K562 (cell line): ENCODE results near the gene PLPP7. TPM values are rescaled to one million over a fixed set of nuclear protein-coding genes. Genes with fewer than 3 reads are reported as not detected.

Source experiments
- ATAC-seq: fragments of 200-7000 bp; cut with Tn5 transposase; 3 replicates; pipeline ENCODE4 v1.9.1; 2020; ENCODE audit warnings: moderate library complexity
- BruUV-seq: library from RNA; stranded (reverse); fragments of 400-500 nt; replicated peaks from 2 replicates; lab custom pipeline; 2021; lab: Mats Ljungman, UMichigan
- CTCF ChIA-PET: fragments of 300-600 bp; formaldehyde crosslinking; extraction: SDS; loops from one replicate; lab custom pipeline; 2021; ENCODE audit warnings: low intra/inter-chr PET ratio; lab: Yijun Ruan, JAX
- POLR2A ChIA-PET: fragments of 300-600, 350-650 bp; sonication (Branson Sonifier 250); formaldehyde crosslinking; extraction: SDS; loops from one replicate; lab custom pipeline; 2021; ENCODE audit warnings: antibody characterized with exemption, inconsistent platforms; lab: Yijun Ruan, JAX
- DNase-seq, 4 experiments: peaks; one replicate each; pipeline versions ENCODE4 v3.0.0 to v3.0.0-alpha.2; 2011 to 2018; ENCODE audit warnings: low spot score in 3 of 4, mixed read lengths in 3 of 4; ENCODE audit errors: extremely low read depth in 1 of 4
- FAIRE-seq: peaks from 2 replicates; lab custom pipeline; 2011; peaks lifted over from hg19 to GRCh38; lab: Jason Lieb, UNC
- H2AFZ ChIP-seq: 2 replicates; pipeline ENCODE4 v1.6.0; 2011; ENCODE audit warnings: low read depth, low read length, control low read depth, inconsistent platforms
- H3K27ac ChIP-seq: fragments of 200-600 bp; 3 replicates; pipeline ENCODE4 v1.8.0; 2011; ENCODE audit warnings: low read depth, mild to moderate bottlenecking, control low read depth, inconsistent platforms, low read length, moderate library complexity, mixed read lengths; ENCODE audit errors: extremely low read depth
- H3K27me3 ChIP-seq, 2 experiments: fragments of 300-600 bp in 1 of 2; 2 replicates in 1 of 2; 3 replicates in 1 of 2; pipeline versions ENCODE4 v1.6.0 to v1.8.0; 2011; ENCODE audit warnings: inconsistent platforms in 2 of 2, low read length in 2 of 2, mild to moderate bottlenecking in 1 of 2, mixed read lengths in 1 of 2, moderate library complexity in 1 of 2; ENCODE audit not compliant: control insufficient read depth in 2 of 2, insufficient read depth in 2 of 2
- H3K36me3 ChIP-seq: fragments of 300-600 bp; 3 replicates; pipeline ENCODE4 v1.8.0; 2011; ENCODE audit warnings: mild to moderate bottlenecking, low read length, inconsistent platforms; ENCODE audit not compliant: control insufficient read depth, insufficient read depth
- H3K4me1 ChIP-seq, 2 experiments: fragments of 200-600 bp in 1 of 2; replicated peaks in 1 of 2; 2 replicates in 1 of 2; 3 replicates in 1 of 2; pipeline versions ENCODE4 v1.5.1 to v1.8.0; 2011; ENCODE audit warnings: inconsistent platforms in 2 of 2, low read length in 2 of 2, mild to moderate bottlenecking in 1 of 2, mixed read lengths in 1 of 2, moderate library complexity in 1 of 2; ENCODE audit not compliant: control insufficient read depth in 2 of 2, insufficient read depth in 2 of 2
- H3K4me2 ChIP-seq: 2 replicates; pipeline ENCODE4 v1.6.1; 2011; ENCODE audit warnings: low read length, control low read depth, inconsistent platforms, mixed read lengths; ENCODE audit not compliant: insufficient read depth
- H3K4me3 ChIP-seq: fragments of 200-600 bp; sonication (generic), shearing (Covaris generic); 2 replicates; pipeline ENCODE4 v1.5.1; 2016; ENCODE audit warnings: control low read depth, inconsistent platforms
- H3K79me2 ChIP-seq: fragments of 200-600 bp; 3 replicates; pipeline ENCODE4 v1.8.0; 2011; ENCODE audit warnings: low read length, inconsistent platforms; ENCODE audit not compliant: control insufficient read depth, insufficient read depth
- H3K9ac ChIP-seq, 2 experiments: 2 replicates each; pipeline versions ENCODE4 v1.6.0 to v1.6.1; 2011; ENCODE audit warnings: low read depth in 2 of 2, low read length in 2 of 2, control low read depth in 1 of 2, inconsistent platforms in 1 of 2, mild to moderate bottlenecking in 1 of 2, mixed read lengths in 1 of 2; ENCODE audit not compliant: insufficient read depth in 1 of 2
- H3K9me1 ChIP-seq: one replicate; pipeline ENCODE4 v1.6.0; 2011; ENCODE audit warnings: inconsistent platforms, mild to moderate bottlenecking, low read length, moderate library complexity; ENCODE audit not compliant: control insufficient read depth, insufficient read depth
- H3K9me3 ChIP-seq: replicated peaks from 2 replicates; pipeline ENCODE4 v1.5.1; 2011; ENCODE audit warnings: low read depth, low read length, inconsistent platforms; ENCODE audit not compliant: control insufficient read depth, insufficient read depth
- H4K20me1 ChIP-seq: replicated peaks from 2 replicates; pipeline ENCODE4 v1.6.1; 2011; ENCODE audit warnings: low read length, inconsistent platforms, mixed read lengths; ENCODE audit not compliant: control insufficient read depth, insufficient read depth
- BACH1 ChIP-seq: fragments of 200-800 bp; sonication (Bioruptor generic); IDR thresholded peaks from 2 replicates; pipeline ENCODE4 v1.6.1; 2016; ENCODE audit warnings: missing genetic modification characterization, missing compliant biosample characterization
- BHLHE40 ChIP-seq: IDR thresholded peaks from 2 replicates; pipeline ENCODE4 v1.6.1; 2011; ENCODE audit warnings: low read length, improper control_type of control experiment
- GTF2F1 ChIP-seq: IDR thresholded peaks from 2 replicates; pipeline ENCODE4 v1.6.1; 2011; ENCODE audit warnings: low read depth, low read length, improper control_type of control experiment
- HCFC1 ChIP-seq: IDR thresholded peaks from 2 replicates; pipeline ENCODE4 v1.6.1; 2012; ENCODE audit warnings: low read depth, low read length, improper control_type of control experiment
- HDAC8 ChIP-seq: fragments of 450-650 bp; IDR thresholded peaks from 2 replicates; pipeline ENCODE4 v1.6.1; 2016; ENCODE audit warnings: mild to moderate bottlenecking, missing genetic modification characterization, moderate library complexity, missing compliant biosample characterization
- HMGXB4 ChIP-seq: sonication (generic); formaldehyde crosslinking; IDR thresholded peaks from 2 replicates; pipeline ENCODE4 v1.8.1; 2023; ENCODE audit warnings: mild to moderate bottlenecking, missing genetic modification reagents
- HOXB6 ChIP-seq: fragments of 250-450 bp; sonication (Bioruptor Pico); IDR thresholded peaks from 2 replicates; pipeline ENCODE4 v1.5.1; 2022; ENCODE audit warnings: mild to moderate bottlenecking, borderline replicate concordance
- LARP7 ChIP-seq: fragments of 450-650 bp; IDR thresholded peaks from 2 replicates; pipeline ENCODE4 v1.6.1; 2016
- MAFK ChIP-seq: IDR thresholded peaks from 2 replicates; pipeline ENCODE4 v1.6.1; 2011; ENCODE audit warnings: low read length, improper control_type of control experiment
- MYBL2 ChIP-seq, 2 experiments: fragments of 450-650 bp in 1 of 2; sonication (generic) in 1 of 2; formaldehyde crosslinking in 1 of 2; IDR thresholded peaks; 2 replicates each; pipeline versions ENCODE4 v1.6.1 to v1.8.1; 2017 to 2022; ENCODE audit warnings: borderline replicate concordance in 1 of 2, inconsistent platforms in 1 of 2, low read depth in 1 of 2, mild to moderate bottlenecking in 1 of 2, missing genetic modification reagents in 1 of 2, moderate library complexity in 1 of 2
- SIN3B ChIP-seq: fragments of 450-650 bp; IDR thresholded peaks from 2 replicates; pipeline ENCODE4 v1.6.1; 2017; ENCODE audit warnings: low read depth, mild to moderate bottlenecking, moderate library complexity
- SIRT6 ChIP-seq: IDR thresholded peaks from one replicate; pipeline ENCODE4 v1.6.1; 2012; ENCODE audit warnings: low read depth, mild to moderate bottlenecking, control low read depth, inconsistent platforms, low read length, moderate library complexity
- XRCC4 ChIP-seq: IDR thresholded peaks from one replicate; pipeline ENCODE4 v1.6.1; 2011; ENCODE audit not compliant: insufficient read depth, insufficient read length; ENCODE audit errors: extremely low read depth
- ZMIZ1 ChIP-seq, 2 experiments: fragments of 150-350 bp in 1 of 2; IDR thresholded peaks; 2 replicates each; pipeline ENCODE4 v1.6.1; 2012 to 2016; ENCODE audit warnings: low read depth in 2 of 2, low read length in 2 of 2, mild to moderate bottlenecking in 1 of 2, moderate library complexity in 1 of 2
- WGBS: fragments of 100-300 bp; shearing (Covaris generic); methylation state at CpG from one replicate; pipeline ENCODE4 v1.1.6; 2016; ENCODE audit warnings: low coverage, mixed read lengths; ENCODE audit not compliant: insufficient coverage; ENCODE audit errors: missing lambda C conversion rate; 5-methylcytosine and 5-hydroxymethylcytosine counted together
- in situ Hi-C: fragments of 300-500 bp; cut with MboI; formaldehyde crosslinking; loops from 4 replicates; pipeline ENCODE4 v1.15.0; 2018; ENCODE audit warnings: inconsistent platforms, mixed read lengths
- intact Hi-C: fragments of 100-400 bp; cut with micrococcal nuclease; formaldehyde crosslinking; loops from 2 replicates; pipeline ENCODE4 v1.14.2; 2022
- polyA plus RNA-seq, 8 experiments: library from polyadenylated mRNA; depleted of rRNA in 4 of 8; stranded (reverse) in 5 of 8; unstranded in 3 of 8; fragments of >200 nt; fragmentation: Nextera tagmentation in 2 of 8; fragmentation: Illumina TruSeq in 1 of 8; extraction: Ambion mirVana in 2 of 8; extraction: Trizol in 1 of 8; gene quantifications; 2 replicates each; pipeline versions ENCODE4 v1.2.1 to v1.2.3, GENCODE V29; 2011 to 2014; ENCODE audit warnings: inconsistent platforms in 1 of 8, missing spikeins in 1 of 8
- total RNA-seq, 7 experiments: library from RNA; depleted of rRNA in 6 of 7; stranded (reverse); fragments of >200 nt in 6 of 7; fragmentation: Illumina TruSeq in 2 of 7; extraction: Trizol in 2 of 7; gene quantifications; 2 replicates each; pipeline versions ENCODE4 v1.2.1 to v1.2.3, GENCODE V29; 2011 to 2021; ENCODE audit warnings: low replicate concordance in 1 of 7

Gene PLPP7
- total and polyA plus RNA-seq, 9 of the 15 experiments (the other 6 are each of a cell fraction or from before 2014, with no cell fraction given): 0.09 to 0.93 (median 0.18) TPM; not detected in 4

GRCh38 chr9:131279196-131279862, 10.2 kb upstream of the PLPP7 start:
- ATAC-seq (no peak; the same call in 2 of the 3 replicates), DNase-seq (peak; percentile 64 to 68 (median 66)), FAIRE-seq (peak; percentile 78)
- Histone ChIP-seq H3K9ac (peak overlapping the region; percentile 4 to 93; a peak in 2 of 4 replicates), H3K9me3 (no peaks in the 10 kb centered on the region), H3K4me3 (no peak overlapping the region), H3K4me2 (peak overlapping the region; percentile 47), H3K4me1 (peaks cover 17 to 67% of the 10 kb centered on the region in 2 experiments), H3K36me3 (peaks cover 3% of the 10 kb centered on the region; the same call in 1 of the 3 replicates), H3K9me1 (peaks cover 8% of the 10 kb centered on the region), H4K20me1 (no peaks in the 10 kb centered on the region), H2AFZ (peak overlapping the region; percentile 92), H3K27ac (peak overlapping the region; percentile 36; the same call in 2 of the 3 replicates), H3K27me3 (peaks cover 3 to 13% of the 10 kb centered on the region in 2 experiments; a peak in 3 of 5 replicates), H3K79me2 (peaks cover 29% of the 10 kb centered on the region)
- POLR2A ChIA-PET: interaction anchor here (0.6 to 2.7 kb wide), 11 partner anchors 9 to 218 kb away, joined by 3 to 12 read pairs (median 4); partner anchors contain the start of gene PLPP7
- BruUV-seq: no TSS peak
- intact Hi-C loops: loop anchor here (5.0 kb wide), 1 partner anchor 167 kb away; no protein-coding TSS in a partner anchor
- CTCF ChIA-PET: no interaction called here
- TF ChIP-seq GTF2F1 (peak; percentile 63; the same call in 1 of the 2 replicates), LARP7 (no peak), HOXB6 (no peak), SIRT6 (no peak), MAFK (peak; percentile 1; the same call in 1 of the 2 replicates), HDAC8 (tag) (no peak), SIN3B (no peak), HMGXB4 (peak; percentile 43; the same call in 1 of the 2 replicates), BHLHE40 (peak; percentile 3; the same call in 1 of the 2 replicates), XRCC4 (no peak), BACH1 (tag) (no peak), MYBL2 (IDR thresholded peaks at IDR 0.05; ENCODE audit: low read depth) (no peak), MYBL2 (CRISPR knock-in tag; IDR thresholded peaks at IDR 0.05; ENCODE audit: borderline replicate concordance) (no peak), HCFC1 (peak; percentile 14; the same call in 1 of the 2 replicates), ZMIZ1 (IDR thresholded peaks at IDR 0.05; ENCODE audit: low read depth in 2 of 2, low read length in 2 of 2) (0 out of 4 replicates have a peak, but pooled peaks of 1 of the 2 experiments have one; percentile 17)
- in situ Hi-C loops: no loop called here
- WGBS: 63% methylated on average over 11 of the region's 11 CpGs
